ENCODE measurements around the gene PUS1. TPM values are rescaled to one million over a fixed set of nuclear protein-coding genes. Genes with fewer than 3 reads are reported as not detected.

Gene PUS1
- total RNA-seq, 6 experiments from 2014 or later, result 14.7 to 23.1 (median 17.7) TPM

DNA sequence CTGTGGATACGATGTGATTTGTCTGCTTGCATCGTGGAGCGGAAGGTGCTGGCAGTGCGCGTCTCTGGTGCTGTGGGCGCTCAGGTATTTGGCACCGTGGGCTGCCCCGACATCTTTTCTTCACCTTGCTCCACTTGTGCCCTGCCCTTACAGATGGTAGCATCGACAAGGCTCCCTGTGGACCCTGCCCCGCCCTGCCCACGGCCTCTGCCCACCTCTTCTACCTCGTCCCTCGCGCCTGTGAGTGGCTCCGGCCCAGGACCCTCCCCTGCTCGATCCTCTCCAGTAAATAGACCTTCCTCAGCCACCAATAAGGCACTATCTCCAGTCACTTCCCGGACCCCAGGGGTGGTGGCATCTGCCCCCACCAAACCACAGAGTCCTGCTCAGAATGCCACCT, 57.3 kb downstream of the PUS1 start:
- Histone ChIP-seq H3K27me3 (no peaks in the 10 kb centered on the region), H3K27ac (no peak overlapping the region), H3K36me3 (peaks cover 0 to 72% (median 22%) of the 10 kb centered on the region in 4 donors), H3K9me3 (no peaks in the 10 kb centered on the region), H3K4me1 (no peaks in the 10 kb centered on the region), H3K4me3 (no peak overlapping the region)
- peak in 1 of 3 donors; percentile 36 for DNase-seq
- no peak for ATAC-seq
- intact Hi-C loops (cut with DNase I), result no loop called here
- WGBS (ENCODE audit: insufficient coverage, low coverage, low lambda C conversion rate, missing lambda C conversion rate), result 81% methylated on average over 5 of the region's 17 CpGs
- no peak for TF ChIP-seq POLR2A (IDR thresholded peaks at IDR 0.05)

DNA sequence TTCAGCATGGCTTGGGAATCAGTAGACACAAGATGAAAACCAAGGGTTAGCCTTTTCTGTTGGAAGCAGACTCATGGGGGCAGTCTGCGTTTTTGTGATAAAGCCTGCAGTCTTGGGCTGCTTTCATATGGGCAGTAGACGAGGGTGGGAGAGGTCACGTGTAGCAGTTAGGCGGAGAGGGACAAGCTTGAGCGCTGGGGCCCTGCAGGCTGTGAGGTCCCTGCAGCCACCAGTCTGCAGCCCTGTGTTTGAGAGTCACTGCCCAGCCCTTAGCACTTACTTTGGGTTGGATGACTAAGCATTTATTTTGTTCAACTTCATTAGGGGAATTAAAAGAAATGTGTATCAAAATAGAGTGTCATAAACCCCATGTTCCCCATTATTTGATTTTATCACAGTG, 57.8 kb downstream of the PUS1 start:
- H3K9me3 ChIP-seq, result no peaks in the 10 kb centered on the region
- H3K27ac ChIP-seq, result no peak overlapping the region
- TF ChIP-seq, protein P1, sequence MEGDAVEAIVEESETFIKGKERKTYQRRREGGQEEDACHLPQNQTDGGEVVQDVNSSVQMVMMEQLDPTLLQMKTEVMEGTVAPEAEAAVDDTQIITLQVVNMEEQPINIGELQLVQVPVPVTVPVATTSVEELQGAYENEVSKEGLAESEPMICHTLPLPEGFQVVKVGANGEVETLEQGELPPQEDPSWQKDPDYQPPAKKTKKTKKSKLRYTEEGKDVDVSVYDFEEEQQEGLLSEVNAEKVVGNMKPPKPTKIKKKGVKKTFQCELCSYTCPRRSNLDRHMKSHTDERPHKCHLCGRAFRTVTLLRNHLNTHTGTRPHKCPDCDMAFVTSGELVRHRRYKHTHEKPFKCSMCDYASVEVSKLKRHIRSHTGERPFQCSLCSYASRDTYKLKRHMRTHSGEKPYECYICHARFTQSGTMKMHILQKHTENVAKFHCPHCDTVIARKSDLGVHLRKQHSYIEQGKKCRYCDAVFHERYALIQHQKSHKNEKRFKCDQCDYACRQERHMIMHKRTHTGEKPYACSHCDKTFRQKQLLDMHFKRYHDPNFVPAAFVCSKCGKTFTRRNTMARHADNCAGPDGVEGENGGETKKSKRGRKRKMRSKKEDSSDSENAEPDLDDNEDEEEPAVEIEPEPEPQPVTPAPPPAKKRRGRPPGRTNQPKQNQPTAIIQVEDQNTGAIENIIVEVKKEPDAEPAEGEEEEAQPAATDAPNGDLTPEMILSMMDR (IDR thresholded peaks at IDR 0.05), result no peak
- TF ChIP-seq POLR2A (IDR thresholded peaks at IDR 0.05), result no peak
- no peak overlapping the region for H3K4me3 ChIP-seq
- intact Hi-C loops (cut with DNase I), result no loop called here
- peaks cover 0 to 73% (median 20%) of the 10 kb centered on the region in 4 donors for H3K36me3 ChIP-seq
- no peaks in the 10 kb centered on the region for H3K4me1 ChIP-seq
- no peaks in the 10 kb centered on the region for H3K27me3 ChIP-seq
- DNase-seq (peak in 1 of 3 donors; percentile 22), ATAC-seq (no peak)
- 91% methylated on average over 4 of the region's 5 CpGs for WGBS (ENCODE audit: insufficient coverage, low coverage, low lambda C conversion rate, missing lambda C conversion rate)

DNA sequence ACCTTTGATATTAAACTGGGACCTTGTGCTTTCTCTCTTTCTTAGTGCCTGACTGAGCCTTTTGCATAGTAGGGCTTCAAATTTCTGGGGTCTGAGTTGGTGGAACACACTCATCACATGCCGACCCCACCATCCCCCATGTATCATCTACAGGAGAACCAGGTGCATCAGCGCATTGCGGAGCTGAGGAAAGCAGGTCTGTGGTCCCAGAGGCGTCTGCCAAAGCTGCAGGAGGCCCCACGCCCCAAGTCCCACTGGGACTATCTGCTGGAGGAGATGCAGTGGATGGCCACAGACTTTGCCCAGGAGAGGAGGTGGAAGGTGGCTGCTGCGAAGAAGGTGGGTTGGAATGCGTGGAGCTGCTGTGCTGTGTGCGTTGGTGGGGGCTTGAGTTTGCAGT, 58.5 kb downstream of the PUS1 start:
- H3K27me3 ChIP-seq, result no peaks in the 10 kb centered on the region
- peaks cover 0 to 73% (median 19%) of the 10 kb centered on the region in 4 donors for H3K36me3 ChIP-seq
- intact Hi-C loops (cut with DNase I), result no loop called here
- DNase-seq (peak in 1 of 3 donors; percentile 27), ATAC-seq (no peak)
- 88% methylated on average over 6 of the region's 8 CpGs for WGBS (ENCODE audit: insufficient coverage, low coverage, low lambda C conversion rate, missing lambda C conversion rate)
- H3K4me3 ChIP-seq, result no peak overlapping the region
- no peak for TF ChIP-seq POLR2A (IDR thresholded peaks at IDR 0.05)
- TF ChIP-seq, protein P1 (IDR thresholded peaks at IDR 0.05), result no peak
- H3K9me3 ChIP-seq, result no peaks in the 10 kb centered on the region
- H3K4me1 ChIP-seq, result no peaks in the 10 kb centered on the region
- H3K27ac ChIP-seq, result no peak overlapping the region

DNA sequence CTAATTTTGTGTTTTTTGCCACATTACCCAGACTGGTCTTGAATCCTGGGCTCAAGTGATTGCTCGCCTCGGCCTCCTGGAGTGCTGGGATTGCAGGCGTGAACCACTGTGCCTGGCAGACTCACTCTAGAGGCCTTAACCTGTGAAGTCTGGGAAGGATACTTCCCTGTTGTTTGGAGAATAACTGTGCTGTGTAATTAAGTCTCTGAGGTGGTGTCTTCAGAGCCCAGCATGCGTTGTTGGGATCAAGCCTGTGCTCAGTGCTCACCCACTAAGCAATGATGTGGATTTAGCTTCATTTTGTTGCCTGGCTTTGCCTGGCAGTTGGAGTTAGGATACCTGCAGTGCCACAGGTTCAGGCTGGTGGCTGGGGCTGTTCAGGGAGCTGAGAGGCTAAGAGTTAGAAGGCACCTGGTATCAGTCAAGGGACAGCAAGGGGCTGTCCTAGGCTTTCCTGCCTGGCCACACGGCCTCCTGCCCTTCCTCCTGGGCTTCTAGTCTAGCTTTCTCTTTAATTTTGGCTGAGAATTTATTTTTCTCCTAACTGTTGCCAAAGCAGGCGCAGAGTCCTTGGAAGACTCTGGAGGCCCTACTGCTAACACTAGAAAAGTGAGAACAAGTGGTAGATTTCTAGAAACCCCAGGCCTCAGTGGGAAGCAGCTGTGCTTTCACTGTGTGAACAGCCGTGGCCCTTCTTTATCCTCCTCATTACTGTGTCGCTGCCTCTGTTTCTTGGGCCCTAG, 59.1 kb downstream of the PUS1 start:
- Histone ChIP-seq H3K4me1 (no peaks in the 10 kb centered on the region), H3K4me3 (no peak overlapping the region), H3K27ac (no peak overlapping the region), H3K9me3 (no peaks in the 10 kb centered on the region), H3K36me3 (peaks cover 0 to 76% (median 22%) of the 10 kb centered on the region in 4 donors), H3K27me3 (no peaks in the 10 kb centered on the region)
- WGBS (ENCODE audit: insufficient coverage, low coverage, low lambda C conversion rate, missing lambda C conversion rate), result 100% methylated on average over 6 of the region's 8 CpGs
- ATAC-seq (no peak), DNase-seq (peak in 1 of 3 donors; percentile 20)
- intact Hi-C loops (cut with DNase I), result no loop called here
- TF ChIP-seq, protein P1 (IDR thresholded peaks at IDR 0.05), result no peak
- TF ChIP-seq POLR2A (IDR thresholded peaks at IDR 0.05), result no peak

DNA sequence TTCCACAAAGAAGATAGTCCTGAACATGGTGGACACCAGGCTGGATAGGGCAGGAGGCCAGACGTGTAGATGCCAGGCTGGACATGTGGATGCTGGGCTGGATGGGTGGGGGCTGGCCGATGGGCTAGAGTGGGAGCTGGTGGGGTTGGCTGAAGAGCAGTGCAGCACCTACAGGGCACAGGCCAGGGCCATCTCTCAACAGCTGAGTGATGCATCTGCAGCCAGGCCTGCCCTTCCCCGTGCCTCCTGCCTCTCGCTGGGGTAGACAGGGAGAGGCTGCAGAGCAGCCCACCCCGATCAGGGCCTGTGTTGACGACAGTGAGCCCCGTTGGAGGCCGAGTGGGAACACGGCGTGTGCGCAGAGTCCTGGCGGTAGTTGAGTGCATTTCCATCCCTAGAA, 59.9 kb downstream of the PUS1 start:
- peak in 1 of 3 donors; percentile 38 for DNase-seq
- intact Hi-C loops (cut with DNase I), result no loop called here
- Histone ChIP-seq H3K27ac (no peak overlapping the region), H3K27me3 (no peaks in the 10 kb centered on the region), H3K9me3 (no peaks in the 10 kb centered on the region), H3K36me3 (peaks cover 0 to 77% (median 26%) of the 10 kb centered on the region in 4 donors), H3K4me3 (no peak overlapping the region), H3K4me1 (no peaks in the 10 kb centered on the region)
- ATAC-seq, result no peak
- TF ChIP-seq, protein P1 (IDR thresholded peaks at IDR 0.05), result no peak
- no peak for TF ChIP-seq POLR2A (IDR thresholded peaks at IDR 0.05)
- WGBS (ENCODE audit: insufficient coverage, low coverage, low lambda C conversion rate, missing lambda C conversion rate), result no CpG with 5 or more reads among the region's 12 CpGs

Data from right lobe of liver (tissue), 6 donors.